GM19463 (cell line): ENCODE results near the gene C5orf52.
"Not testable (repeated sequence)": the region's sequence is repeated elsewhere in the genome, so short reads cannot be mapped to it uniquely, and the experiment has no call there.

Experiments used
- ATAC-seq: cut with Tn5 transposase; IDR thresholded peaks from one replicate; pipeline ENCODE4 v1.9.1; 2021; ENCODE audit warnings: mild to moderate bottlenecking, moderate library complexity; ENCODE audit not compliant: unreplicated experiment

C5orf52 gene

DNA sequence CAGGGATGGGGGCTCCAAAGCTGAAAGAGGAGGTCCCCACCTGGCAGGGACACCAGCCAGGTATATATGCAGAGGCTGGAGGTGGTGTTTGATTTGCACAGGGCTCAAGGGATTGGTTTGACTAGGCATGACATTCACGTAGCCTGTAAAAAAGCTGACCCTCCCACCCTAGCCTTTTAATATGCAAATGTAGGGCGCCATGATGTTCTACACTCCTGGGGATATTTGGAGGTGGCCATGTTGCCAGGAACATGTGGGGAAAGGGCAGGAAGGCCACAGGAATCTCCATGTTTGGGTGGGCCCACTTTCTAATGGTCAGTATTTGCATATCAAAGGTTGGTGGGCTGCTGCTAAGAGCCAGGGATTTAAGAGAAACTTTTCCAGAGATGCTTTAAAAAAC lies 47.9 kb downstream of the C5orf52 start:
- ATAC-seq: no peak

DNA sequence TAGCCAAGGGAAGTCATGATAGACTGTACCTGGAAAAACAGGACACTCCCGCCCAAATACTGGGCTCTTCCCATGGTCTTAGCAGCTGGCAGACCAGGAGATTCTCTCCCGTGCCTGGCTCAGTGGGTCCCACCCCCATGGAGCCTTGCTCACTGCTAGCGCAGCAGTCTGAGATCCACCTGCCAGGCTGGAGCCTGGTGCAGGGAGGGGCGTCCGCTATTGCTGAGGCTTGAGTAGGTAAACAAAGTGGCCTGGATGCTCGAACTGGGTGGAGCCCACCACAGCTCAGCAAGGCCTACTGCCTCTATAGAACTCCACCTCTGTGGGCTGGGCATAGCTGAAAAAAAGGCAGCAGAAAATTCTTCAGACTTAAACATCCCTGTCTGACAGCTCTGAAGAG lies 49.8 kb downstream of the C5orf52 start:
- ATAC-seq: no peak

DNA sequence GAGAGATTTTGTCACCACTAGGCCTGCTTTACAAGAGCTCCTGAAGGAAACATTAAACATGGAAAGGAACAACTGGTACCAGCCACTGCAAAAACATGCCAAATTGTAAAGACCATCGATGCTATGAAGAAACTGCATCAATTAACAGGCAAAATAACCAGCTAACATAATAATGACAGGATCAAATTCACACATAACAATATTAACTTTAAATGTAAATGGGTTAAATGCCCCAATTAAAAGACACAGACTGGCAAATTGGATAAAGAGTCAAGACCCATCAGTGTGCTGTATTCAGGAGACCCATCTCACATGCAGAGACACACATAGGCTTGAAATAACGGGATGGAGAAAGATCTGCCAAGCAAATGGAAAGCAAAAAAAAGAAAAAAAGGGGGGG lies 51.6 kb downstream of the C5orf52 start:
- ATAC-seq: not testable (repeated sequence)

DNA sequence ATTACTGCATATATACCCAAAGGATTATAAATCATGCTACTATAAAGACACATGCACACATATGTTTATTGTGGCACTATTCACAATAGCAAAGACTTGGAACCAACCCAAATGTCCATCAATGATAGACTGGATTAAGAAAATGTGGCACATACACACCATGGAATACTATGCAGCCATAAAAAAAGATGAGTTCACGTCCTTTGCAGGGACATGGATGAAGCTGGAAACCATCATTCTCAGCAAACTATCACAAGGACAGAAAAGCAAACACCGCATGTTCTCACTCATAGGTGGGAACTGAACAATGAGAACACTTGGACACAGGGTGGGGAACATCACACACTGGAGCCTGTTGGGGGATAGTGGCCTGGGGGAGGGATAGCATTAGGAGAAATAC lies 55.3 kb downstream of the C5orf52 start:
- not testable (repeated sequence) for ATAC-seq

DNA sequence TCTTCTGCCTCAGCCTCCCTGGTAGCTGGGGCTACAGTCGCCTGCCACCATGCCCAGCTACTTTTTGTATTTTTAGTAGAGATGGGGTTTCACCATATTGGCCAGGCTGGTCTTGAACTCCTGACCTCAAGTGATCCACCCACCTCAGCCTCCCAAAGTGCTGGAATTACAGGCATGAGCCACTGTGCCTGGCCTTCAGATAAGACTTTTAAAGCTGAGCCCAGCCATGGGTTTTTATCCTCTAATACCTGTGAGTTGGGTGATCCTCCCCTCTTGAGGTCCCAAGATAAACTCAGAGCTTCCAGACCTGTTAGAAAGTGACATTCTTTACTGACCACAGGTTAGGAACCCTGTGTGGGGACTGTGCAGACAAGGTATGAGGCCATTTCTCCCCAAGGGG lies 56.5 kb downstream of the C5orf52 start:
- not testable (repeated sequence) for ATAC-seq
